NB4 (cell line): Measurements from ENCODE around the gene PPP4R4.

Source experiments
- DNase-seq: peaks from one replicate; pipeline ENCODE4 v3.0.0; 2010; ENCODE audit warnings: low read depth
- H3K4me3 ChIP-seq: one replicate; pipeline ENCODE4 v1.5.1; 2011; ENCODE audit warnings: mild to moderate bottlenecking, low read depth, low read length, moderate library complexity
- MYC ChIP-seq: IDR thresholded peaks from 2 replicates; pipeline ENCODE4 v1.6.1; 2011; ENCODE audit warnings: low read depth, low read length
- POLR2A ChIP-seq: IDR thresholded peaks from 2 replicates; pipeline ENCODE4 v1.6.1; 2011; ENCODE audit warnings: mild to moderate bottlenecking; ENCODE audit not compliant: insufficient read length; ENCODE audit errors: extremely low read depth
- TF ChIP-seq, protein P1 (sequence below): IDR thresholded peaks from 2 replicates; pipeline ENCODE4 v1.6.1; 2011; ENCODE audit warnings: low read depth, low read length
- TF ChIP-seq, protein P2 (sequence below): IDR thresholded peaks from one replicate; pipeline ENCODE4 v1.5.1; 2012; ENCODE audit warnings: low read depth, low read length

The PPP4R4 gene

DNA sequence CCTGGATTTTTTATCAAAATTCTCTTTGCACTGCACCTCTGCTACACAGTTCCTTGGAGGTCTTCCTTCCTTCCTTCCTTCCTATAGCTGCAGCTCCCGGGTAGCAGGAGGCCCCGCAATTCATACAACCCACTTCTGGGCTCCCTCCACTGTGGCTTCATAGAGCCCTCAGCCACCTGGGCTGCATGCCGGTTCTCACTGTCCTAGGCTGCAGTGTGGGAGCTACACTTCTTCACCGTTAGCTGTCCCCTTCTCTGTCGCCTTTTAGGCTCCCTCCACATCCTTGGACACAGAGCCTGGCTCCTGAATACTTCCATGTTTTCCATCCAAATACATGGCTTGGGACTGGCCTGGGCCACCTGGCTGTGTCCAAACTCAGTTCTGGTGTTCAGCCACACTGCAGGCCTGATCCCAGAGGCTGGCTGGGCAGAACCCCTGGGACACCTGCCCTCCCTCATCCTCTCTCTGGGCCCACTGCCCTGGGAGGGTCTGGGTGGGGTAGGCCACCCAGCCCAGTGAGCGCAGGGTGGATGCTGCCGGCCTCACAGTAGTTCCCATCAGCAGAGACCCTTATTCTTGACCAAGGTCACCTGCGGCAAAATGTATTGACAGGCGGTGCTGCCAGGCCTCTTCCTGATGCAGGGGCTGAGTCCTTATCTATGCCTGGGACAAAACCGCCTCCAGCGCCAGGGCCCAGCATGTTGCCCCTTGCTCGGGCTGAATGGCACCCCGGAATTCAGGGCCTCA, 117.2 kb downstream of the PPP4R4 start:
- no peak overlapping the region for H3K4me3 ChIP-seq
- TF ChIP-seq POLR2A (no peak), MYC (no peak)
- TF ChIP-seq, protein P1, sequence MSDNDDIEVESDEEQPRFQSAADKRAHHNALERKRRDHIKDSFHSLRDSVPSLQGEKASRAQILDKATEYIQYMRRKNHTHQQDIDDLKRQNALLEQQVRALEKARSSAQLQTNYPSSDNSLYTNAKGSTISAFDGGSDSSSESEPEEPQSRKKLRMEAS: no peak
- TF ChIP-seq, protein P2, sequence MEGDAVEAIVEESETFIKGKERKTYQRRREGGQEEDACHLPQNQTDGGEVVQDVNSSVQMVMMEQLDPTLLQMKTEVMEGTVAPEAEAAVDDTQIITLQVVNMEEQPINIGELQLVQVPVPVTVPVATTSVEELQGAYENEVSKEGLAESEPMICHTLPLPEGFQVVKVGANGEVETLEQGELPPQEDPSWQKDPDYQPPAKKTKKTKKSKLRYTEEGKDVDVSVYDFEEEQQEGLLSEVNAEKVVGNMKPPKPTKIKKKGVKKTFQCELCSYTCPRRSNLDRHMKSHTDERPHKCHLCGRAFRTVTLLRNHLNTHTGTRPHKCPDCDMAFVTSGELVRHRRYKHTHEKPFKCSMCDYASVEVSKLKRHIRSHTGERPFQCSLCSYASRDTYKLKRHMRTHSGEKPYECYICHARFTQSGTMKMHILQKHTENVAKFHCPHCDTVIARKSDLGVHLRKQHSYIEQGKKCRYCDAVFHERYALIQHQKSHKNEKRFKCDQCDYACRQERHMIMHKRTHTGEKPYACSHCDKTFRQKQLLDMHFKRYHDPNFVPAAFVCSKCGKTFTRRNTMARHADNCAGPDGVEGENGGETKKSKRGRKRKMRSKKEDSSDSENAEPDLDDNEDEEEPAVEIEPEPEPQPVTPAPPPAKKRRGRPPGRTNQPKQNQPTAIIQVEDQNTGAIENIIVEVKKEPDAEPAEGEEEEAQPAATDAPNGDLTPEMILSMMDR: no peak
- DNase-seq: no peak

- TF ChIP-seq, protein P2: no peak
- TF ChIP-seq MYC (no peak), POLR2A (no peak)
- TF ChIP-seq, protein P1: no peak
- no peak for DNase-seq
- no peak overlapping the region for H3K4me3 ChIP-seq
Observed at GRCh38 chr14:94291906-94292525, 117.9 kb downstream of the PPP4R4 start.

GRCh38 chr14:94292526-94292871, 118.4 kb downstream of the PPP4R4 start:
- no peak for DNase-seq
- TF ChIP-seq, protein P1: no peak
- TF ChIP-seq POLR2A (no peak), MYC (no peak)
- TF ChIP-seq, protein P2: no peak
- no peak overlapping the region for H3K4me3 ChIP-seq

- H3K4me3 ChIP-seq: no peak within 1 kb of the TSS
- TF ChIP-seq MYC (no peak), POLR2A (no peak)
- TF ChIP-seq, protein P1: no peak
- TF ChIP-seq, protein P2: no peak
- DNase-seq: no peak
Observed at GRCh38 chr14:94292872-94293577, 118.9 kb downstream of the PPP4R4 start, which contains the start of gene SERPINA10. Gene SERPINA10, minus strand, starts transcription at chr14:94293268. Its CDS starts 2,675 bp downstream, at chr14:94290593.

DNA sequence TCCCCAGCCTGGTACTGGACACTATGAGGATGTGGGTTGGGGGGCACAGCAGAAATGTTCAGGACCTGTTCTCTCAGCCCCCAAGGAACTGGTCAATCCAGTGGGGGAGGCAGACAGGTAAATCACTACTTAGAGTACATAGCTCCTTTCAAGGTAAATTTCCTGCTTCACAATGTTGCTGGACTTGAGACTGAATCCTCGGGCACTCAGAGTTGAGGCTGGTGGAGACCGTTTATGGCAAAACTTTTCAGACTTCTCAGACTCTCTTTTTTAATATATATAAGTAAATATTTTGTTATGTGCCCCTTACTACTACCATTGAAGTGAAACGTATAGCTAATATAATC, 119.4 kb downstream of the PPP4R4 start:
- H3K4me3 ChIP-seq: no peak overlapping the region
- no peak for TF ChIP-seq MYC
- TF ChIP-seq POLR2A: no peak
- TF ChIP-seq, protein P2: no peak
- TF ChIP-seq, protein P1: no peak
- no peak for DNase-seq
